GM13976 (cell line): ENCODE measurements around the gene HMX1.
A peak's percentile ranks its signal among the peaks of the same experiment; 100 is the strongest.

Experiments used
- DNase-seq: peaks from one replicate; pipeline ENCODE4 v3.0.0; 2012; ENCODE audit warnings: low spot score
- CTCF ChIP-seq: IDR thresholded peaks from 2 replicates; pipeline ENCODE4 v1.5.1; 2012; ENCODE audit warnings: borderline replicate concordance, mild to moderate bottlenecking; ENCODE audit not compliant: insufficient read depth; ENCODE audit errors: extremely low read depth, missing control alignments, control extremely low read depth
- in situ Hi-C: fragments of 300-500 bp; cut with MboI; formaldehyde crosslinking; loops from one replicate; pipeline ENCODE4 v1.12.0; 2022; ENCODE audit warnings: low sequenced_read_pairs, mixed read lengths, inconsistent platforms; ENCODE audit not compliant: unreplicated experiment

The HMX1 gene

GRCh38 chr4:8909548-8909947 lies 37.9 kb upstream of the HMX1 start:
- in situ Hi-C loops = loop anchor here (25.0 kb wide), 1 partner anchor 297 kb away; no protein-coding TSS in a partner anchor
- peak; percentile 25 for DNase-seq

GRCh38 chr4:8908206-8908893 lies 36.7 kb upstream of the HMX1 start:
- TF ChIP-seq CTCF = no peak
- no peak for DNase-seq
- in situ Hi-C loops = loop anchor here (25.0 kb wide), 1 partner anchor 296 kb away; no protein-coding TSS in a partner anchor

More at GRCh38 chr4:8909548-8909947, 37.9 kb upstream of the HMX1 start:
- TF ChIP-seq CTCF = no peak

DNA sequence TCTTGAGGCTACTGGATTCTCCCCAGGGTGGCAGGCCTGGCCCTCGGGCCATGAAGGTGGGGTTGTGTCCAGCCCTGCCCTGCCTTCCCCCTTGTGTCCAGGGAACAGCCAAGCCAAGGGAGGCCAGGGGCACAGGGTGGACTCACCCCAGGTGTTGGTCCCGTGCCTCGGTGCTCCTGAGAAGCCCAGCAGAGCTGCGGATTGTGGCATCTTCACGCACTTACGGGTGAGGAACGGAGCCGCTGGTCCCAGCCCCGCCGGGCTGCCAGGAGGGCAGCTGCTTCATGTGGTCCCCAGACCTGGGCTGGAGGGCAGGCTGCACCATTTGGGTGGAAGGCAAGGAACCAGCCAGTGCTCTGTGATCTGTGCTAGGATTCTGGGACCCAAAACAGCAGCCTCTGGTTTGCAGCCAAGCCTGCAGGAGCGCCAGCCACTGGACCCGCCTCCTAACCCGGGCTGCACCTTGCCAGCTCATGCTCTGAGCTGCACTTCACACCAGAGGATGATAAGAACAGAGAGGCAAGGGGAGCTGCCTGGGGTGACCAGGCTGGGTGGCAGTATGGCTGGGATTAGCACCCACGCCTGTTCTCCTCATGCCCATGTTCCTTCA lies 36.1 kb upstream of the HMX1 start:
- no peak for DNase-seq
- TF ChIP-seq CTCF = no peak
- in situ Hi-C loops = loop anchor here (25.0 kb wide), 1 partner anchor 295 kb away; no protein-coding TSS in a partner anchor

DNA sequence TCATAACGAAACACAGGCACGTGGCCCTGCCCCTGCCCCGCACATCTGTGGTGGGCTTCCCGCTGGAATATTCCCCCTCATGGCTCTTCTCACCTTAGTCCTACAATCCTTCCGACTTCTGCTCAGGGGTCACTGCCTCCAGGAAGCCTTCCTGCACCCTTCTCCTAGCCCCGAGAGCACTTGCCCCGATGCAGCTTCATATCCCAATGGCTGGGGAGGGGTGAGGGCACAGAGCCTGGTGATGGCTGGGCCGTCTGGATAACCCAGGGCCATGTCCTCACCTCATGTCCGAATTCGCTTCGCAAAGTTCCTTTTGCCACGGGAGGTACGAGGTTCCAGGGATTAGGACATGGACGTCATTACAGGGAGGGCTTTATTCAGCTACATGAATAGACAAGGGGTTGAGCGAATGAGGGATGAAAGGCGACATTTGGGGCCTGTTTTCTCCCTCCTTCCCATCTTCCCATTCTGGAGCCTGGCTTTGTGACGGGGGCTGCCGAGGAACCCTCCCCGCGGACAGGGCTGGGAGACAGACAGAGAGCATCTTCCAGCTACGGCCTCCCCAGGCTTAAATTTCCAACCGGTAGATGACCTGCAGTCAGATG lies 35.5 kb upstream of the HMX1 start:
- in situ Hi-C loops = loop anchor here (25.0 kb wide), 1 partner anchor 295 kb away; no protein-coding TSS in a partner anchor
- no peak for TF ChIP-seq CTCF
- DNase-seq = no peak

GRCh38 chr4:8906668-8906970 lies 35.0 kb upstream of the HMX1 start:
- TF ChIP-seq CTCF = no peak
- no peak for DNase-seq
- in situ Hi-C loops = loop anchor here (25.0 kb wide), 1 partner anchor 294 kb away; no protein-coding TSS in a partner anchor

DNA sequence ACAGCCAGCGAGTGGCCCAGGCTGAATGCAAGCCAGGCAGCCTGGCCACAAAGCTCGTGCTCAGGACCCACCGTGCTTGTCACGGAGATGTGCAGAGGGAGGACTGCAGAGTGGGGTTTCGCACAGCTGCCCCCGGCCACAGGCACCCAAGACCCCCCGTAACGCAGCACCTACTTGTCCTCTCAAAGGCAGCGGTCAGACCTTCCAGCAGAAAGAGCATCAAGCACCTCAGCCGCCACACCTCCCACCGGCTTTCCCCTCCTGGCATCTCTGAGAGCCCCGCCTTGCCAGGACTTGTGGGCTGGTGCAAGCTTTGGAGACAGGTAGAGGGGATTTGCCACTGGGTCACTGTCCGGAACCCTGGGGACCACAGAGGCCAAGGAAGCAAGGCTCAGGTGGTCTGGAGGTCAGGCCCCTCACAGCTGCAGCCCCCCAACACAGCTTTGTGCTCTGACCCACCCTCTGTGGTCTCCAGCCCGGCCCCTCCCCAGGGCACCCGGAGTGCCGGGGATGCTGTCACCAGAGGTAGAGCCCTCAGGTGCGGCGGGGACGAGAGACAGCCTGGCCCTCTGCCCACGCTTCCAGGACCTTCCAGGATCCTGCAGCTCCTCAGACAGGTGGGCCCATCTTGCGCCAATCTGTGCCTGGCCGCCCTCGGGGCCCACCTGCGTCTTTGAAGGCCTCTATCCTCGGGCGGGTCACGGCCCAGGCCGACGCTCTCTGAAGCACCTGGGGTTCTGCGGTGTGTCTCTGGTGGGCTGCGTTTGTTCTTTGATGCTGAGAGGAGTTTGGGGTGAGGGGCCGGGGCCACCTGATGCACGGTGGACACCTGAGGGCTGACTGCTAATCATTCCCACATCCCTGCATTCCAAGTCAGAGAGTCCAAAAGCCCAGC lies 34.4 kb upstream of the HMX1 start:
- no peak for DNase-seq
- TF ChIP-seq CTCF = no peak
- in situ Hi-C loops = loop anchor here (25.0 kb wide), 1 partner anchor 294 kb away; no protein-coding TSS in a partner anchor
